Adrenal gland (tissue), 5 donors: ENCODE measurements around the gene NSD1.

Experiments used
- POLR2A ChIP-seq, 2 donors: fragments of 450-650 bp; IDR thresholded peaks; one replicate each; pipeline ENCODE4 v1.6.1; 2017; ENCODE audit warnings: antibody characterized with exemption in 2 of 2, mild to moderate bottlenecking in 2 of 2, moderate library complexity in 1 of 2
- TF ChIP-seq, protein P1 (sequence below), 6 experiments: fragments of 450-650 bp in 4 of 6; fragments of 200-600 bp in 2 of 6; sonication (generic) in 1 of 6; IDR thresholded peaks; 1 replicate in 5 of 6; 2 replicates in 1 of 6; pipeline versions ENCODE4 v1.5.1 to v1.8.0; 2016 to 2021; ENCODE audit warnings: antibody characterized with exemption in 6 of 6, mild to moderate bottlenecking in 2 of 6, moderate library complexity in 1 of 6
- donor health status: DM: no; HTN: no; CAD: no.

DNA sequence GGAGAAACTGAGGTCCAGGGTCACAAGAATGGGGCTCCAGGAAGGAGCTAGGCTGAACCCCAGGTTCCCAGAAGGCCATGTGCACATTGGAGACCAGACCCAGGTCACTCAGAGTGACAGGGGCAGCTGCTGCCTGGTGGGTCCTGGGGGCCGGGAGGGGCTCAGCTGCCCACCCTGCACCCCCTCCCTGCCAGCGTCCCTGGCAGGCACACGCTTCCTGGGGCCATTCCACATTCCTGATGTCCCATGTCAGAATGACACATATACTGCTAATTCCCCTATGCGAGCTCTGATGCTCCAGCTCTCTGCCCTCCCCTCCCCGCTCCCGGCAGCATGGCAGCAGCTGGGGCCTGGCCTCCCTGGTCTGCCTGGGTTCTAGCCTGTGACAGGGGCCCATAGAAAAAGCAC lies 32.9 kb upstream of the NSD1 start:
- TF ChIP-seq, protein P1, sequence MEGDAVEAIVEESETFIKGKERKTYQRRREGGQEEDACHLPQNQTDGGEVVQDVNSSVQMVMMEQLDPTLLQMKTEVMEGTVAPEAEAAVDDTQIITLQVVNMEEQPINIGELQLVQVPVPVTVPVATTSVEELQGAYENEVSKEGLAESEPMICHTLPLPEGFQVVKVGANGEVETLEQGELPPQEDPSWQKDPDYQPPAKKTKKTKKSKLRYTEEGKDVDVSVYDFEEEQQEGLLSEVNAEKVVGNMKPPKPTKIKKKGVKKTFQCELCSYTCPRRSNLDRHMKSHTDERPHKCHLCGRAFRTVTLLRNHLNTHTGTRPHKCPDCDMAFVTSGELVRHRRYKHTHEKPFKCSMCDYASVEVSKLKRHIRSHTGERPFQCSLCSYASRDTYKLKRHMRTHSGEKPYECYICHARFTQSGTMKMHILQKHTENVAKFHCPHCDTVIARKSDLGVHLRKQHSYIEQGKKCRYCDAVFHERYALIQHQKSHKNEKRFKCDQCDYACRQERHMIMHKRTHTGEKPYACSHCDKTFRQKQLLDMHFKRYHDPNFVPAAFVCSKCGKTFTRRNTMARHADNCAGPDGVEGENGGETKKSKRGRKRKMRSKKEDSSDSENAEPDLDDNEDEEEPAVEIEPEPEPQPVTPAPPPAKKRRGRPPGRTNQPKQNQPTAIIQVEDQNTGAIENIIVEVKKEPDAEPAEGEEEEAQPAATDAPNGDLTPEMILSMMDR (IDR thresholded peaks at IDR 0.05), result no peak
- TF ChIP-seq POLR2A (IDR thresholded peaks at IDR 0.05), result no peak
